GM19099 (cell line): ENCODE data around the gene DAGLB.

ENCODE experiments used
- POLR2A ChIP-seq: IDR thresholded peaks from 3 replicates; pipeline ENCODE4 v1.6.1; 2011; ENCODE audit warnings: low read depth; ENCODE audit not compliant: insufficient read length; ENCODE audit errors: extremely low read depth

Gene DAGLB

DNA sequence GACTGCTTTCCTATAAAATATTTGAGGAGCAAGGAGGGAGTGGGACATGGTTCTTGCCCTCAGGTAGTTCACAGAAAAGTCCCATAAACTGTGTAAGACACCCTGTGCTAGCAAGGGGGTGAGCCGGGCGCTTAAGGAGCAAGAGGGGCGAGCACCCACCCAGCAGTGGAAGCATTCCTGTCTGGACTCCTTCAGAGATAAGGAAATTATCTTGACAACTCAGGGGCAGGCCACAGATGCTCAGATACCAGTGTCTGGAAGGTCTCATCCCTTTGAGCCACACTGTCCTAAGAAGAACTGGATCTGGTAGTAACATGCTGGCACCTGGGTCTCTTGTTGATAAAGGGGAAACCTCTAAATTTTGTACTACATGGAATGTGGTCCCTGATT lies 54.1 kb downstream of the DAGLB start:
- no peak for TF ChIP-seq POLR2A

- no peak for TF ChIP-seq POLR2A
Measured at GRCh38 chr7:6392712-6393666, 54.8 kb downstream of the DAGLB start.

GRCh38 chr7:6389728-6390127 lies 58.0 kb downstream of the DAGLB start:
- TF ChIP-seq POLR2A = no peak

DNA sequence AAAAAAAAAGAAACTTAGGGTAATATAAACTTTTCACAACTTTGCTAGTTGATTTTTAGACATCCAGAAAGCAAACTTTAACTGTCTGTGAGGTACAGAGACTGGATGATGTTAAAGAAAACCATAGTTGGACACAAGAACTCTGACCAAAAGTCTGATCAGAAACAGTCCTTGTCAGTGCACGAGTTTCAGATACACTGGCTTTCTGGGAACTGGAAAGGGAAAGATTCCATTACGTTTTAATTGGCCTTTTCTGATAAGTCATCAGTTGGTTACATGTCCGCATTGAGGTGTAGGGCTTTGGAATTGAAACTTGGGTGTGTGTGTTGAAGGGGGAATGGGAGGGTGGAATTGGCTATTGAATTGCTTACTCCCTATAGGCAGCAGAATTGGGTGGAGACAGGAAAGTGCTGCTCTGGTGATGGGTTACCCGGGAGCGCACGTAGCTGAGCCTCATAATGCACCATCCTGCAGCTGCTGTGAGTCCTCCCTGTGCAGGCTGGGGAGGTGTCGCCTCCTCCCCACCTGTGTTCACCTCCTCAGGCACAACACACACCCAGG lies 59.9 kb downstream of the DAGLB start:
- TF ChIP-seq POLR2A = no peak

GRCh38 chr7:6386779-6387178 lies 61.0 kb downstream of the DAGLB start:
- TF ChIP-seq POLR2A = no peak

DNA sequence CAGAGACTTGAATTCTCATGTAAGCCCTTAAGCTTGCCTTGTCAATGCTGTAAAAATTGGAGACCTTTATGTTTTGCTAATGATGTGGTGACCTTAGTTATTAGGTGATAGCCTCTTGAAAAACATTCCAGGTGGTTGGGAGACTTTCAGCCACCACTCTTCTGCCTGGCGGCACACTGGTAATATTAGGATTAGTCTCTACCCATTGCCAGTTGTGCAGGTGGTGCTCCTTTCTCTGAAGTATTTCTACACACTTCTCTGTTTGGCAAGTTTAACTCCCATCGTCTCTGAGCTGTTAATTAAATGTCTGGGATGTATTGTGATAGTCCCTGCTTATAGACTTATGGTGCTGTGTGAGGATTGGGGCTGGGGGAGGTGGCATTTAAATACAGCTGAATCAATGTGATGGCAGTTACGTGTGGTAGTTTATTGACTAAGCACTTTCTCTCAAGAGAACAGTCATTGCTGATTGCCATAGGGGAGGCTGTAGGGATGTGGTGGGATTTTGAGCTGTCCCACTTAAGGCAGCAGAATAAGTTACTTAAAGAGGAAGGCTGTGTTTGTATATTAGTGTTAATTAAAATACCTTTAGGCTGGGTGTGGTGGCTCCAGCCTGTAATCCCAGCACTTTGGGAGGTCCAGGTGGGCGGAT lies 61.7 kb downstream of the DAGLB start:
- no peak for TF ChIP-seq POLR2A

GRCh38 chr7:6385110-6385781 lies 62.5 kb downstream of the DAGLB start:
- no peak for TF ChIP-seq POLR2A

- no peak for TF ChIP-seq POLR2A
Measured at GRCh38 chr7:6384327-6384726, 63.4 kb downstream of the DAGLB start.

- TF ChIP-seq POLR2A = no peak
Measured at GRCh38 chr7:6382817-6383216, 64.9 kb downstream of the DAGLB start.

DNA sequence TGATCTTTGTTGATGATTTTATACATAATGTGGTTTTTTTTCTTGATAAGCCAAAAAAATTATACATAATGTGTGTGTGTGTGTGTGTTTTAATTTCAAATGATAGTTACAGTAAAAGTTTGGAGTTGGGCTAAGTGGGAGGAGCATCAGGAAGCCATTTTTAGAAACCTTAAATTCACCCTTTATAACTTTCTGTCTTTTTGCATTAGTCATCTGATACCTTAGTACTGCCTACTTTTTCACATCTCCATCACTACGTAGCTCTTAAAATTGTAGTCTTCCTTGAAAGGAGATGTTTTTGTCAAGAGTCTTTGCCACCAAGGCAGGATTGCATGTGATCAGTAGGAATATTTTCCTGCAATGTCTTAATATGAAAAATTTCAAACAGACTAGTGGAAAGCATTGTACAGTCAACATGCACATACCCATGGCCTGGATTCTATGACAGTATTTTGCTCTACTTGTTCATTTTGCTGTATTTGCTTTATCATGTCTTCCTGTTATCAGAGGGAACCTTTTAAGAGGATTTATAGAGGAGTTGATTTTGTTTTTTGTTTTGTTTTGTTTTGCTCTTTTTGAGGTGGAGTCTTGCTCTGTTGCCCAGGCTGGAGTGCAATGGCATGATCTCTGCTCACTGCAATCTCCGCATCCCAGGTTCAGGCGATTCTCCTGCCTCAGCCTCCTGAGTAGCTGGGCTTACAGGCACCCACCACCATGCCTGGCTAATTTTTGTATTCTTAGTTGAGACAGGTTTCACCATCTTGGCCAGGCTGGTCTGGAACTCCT lies 67.3 kb downstream of the DAGLB start:
- no peak for TF ChIP-seq POLR2A

- no peak for TF ChIP-seq POLR2A
Measured at GRCh38 chr7:6379886-6380285, 67.9 kb downstream of the DAGLB start.

GRCh38 chr7:6376820-6377219 lies 70.9 kb downstream of the DAGLB start:
- TF ChIP-seq POLR2A = no peak

GRCh38 chr7:6375348-6376101 lies 72.2 kb downstream of the DAGLB start:
- TF ChIP-seq POLR2A = no peak

DNA sequence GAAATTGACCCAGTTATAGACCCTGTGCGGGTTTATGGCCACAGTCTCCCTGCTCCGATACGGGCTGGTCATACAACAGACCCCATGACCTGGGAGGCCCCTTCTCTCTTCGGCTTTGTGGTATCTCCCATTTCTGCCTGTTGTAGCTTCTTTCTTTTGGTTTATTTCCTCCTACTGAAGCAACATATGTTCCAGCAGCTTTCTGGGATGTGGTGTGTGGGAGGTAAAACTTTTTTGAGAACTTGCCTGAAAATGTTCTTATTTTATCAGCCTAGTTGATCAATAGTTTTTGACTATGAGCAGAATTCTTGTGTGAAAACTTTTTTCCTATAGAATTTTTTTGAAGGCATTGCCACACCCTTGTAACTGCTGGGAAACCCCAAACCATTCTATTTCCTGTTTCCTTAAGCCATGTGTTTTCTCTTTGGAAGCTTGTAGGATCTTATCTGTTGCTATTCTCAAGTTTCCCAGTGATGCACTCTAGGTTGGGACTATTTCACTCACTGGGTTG lies 80.0 kb downstream of the DAGLB start:
- no peak for TF ChIP-seq POLR2A
